Muscle layer of duodenum (tissue), 2 donors: ENCODE results near the gene ROBO2.
A peak's percentile ranks its signal among the peaks of the same experiment; 100 is the strongest.

Experiments used
- H3K27ac ChIP-seq: one replicate; pipeline ENCODE4 v1.7.0; 2013; ENCODE audit warnings: mild to moderate bottlenecking, low read length
- H3K27me3 ChIP-seq: one replicate; pipeline ENCODE4 v1.7.0; 2013; ENCODE audit warnings: low read depth, mild to moderate bottlenecking, control low read depth, low read length
- H3K36me3 ChIP-seq, 2 donors: one replicate each; pipeline ENCODE4 v1.7.0; 2013; ENCODE audit warnings: low read length in 2 of 2, control low read depth in 1 of 2, mild to moderate bottlenecking in 1 of 2; ENCODE audit not compliant: insufficient read depth in 2 of 2, control insufficient read depth in 1 of 2
- H3K4me1 ChIP-seq, 2 donors: one replicate each; pipeline ENCODE4 v1.7.0; 2013; ENCODE audit warnings: low read length in 2 of 2, mild to moderate bottlenecking in 2 of 2, control low read depth in 1 of 2, moderate library complexity in 1 of 2; ENCODE audit not compliant: insufficient read depth in 2 of 2, control insufficient read depth in 1 of 2
- H3K4me3 ChIP-seq, 2 donors: one replicate each; pipeline ENCODE4 v1.7.0; 2013; ENCODE audit warnings: low read length in 2 of 2, low read depth in 1 of 2, mild to moderate bottlenecking in 1 of 2
- H3K9me3 ChIP-seq, 2 donors: one replicate each; pipeline ENCODE4 v1.7.0; 2013; ENCODE audit warnings: low read length in 2 of 2, control low read depth in 1 of 2, mild to moderate bottlenecking in 1 of 2; ENCODE audit not compliant: control insufficient read depth in 1 of 2
- donor health status: healthy.

ROBO2 gene

GRCh38 chr3:77038468-77038929, 1.4 kb upstream of the ROBO2 start:
- Histone ChIP-seq H3K9me3 (no peaks in the 10 kb centered on the region), H3K27ac (no peak overlapping the region), H3K36me3 (no peaks in the 10 kb centered on the region), H3K27me3 (peaks cover 9% of the 10 kb centered on the region), H3K4me1 (peaks cover 0 to 17% of the 10 kb centered on the region in 2 donors), H3K4me3 (peak overlapping the region; percentile 62 to 71)

- Histone ChIP-seq H3K4me3 (peak overlapping the region; percentile 62 to 71), H3K27me3 (peaks cover 9% of the 10 kb centered on the region), H3K36me3 (no peaks in the 10 kb centered on the region), H3K9me3 (no peaks in the 10 kb centered on the region), H3K27ac (no peak overlapping the region), H3K4me1 (peaks cover 0 to 17% of the 10 kb centered on the region in 2 donors)
These were observed 831 bp upstream of the ROBO2 start for GRCh38 chr3:77038930-77039605.

GRCh38 chr3:77040216-77040615, 317 bp downstream of the ROBO2 start:
- H3K4me3 ChIP-seq: peak overlapping the region; percentile 24 to 71
- H3K36me3 ChIP-seq: no peaks in the 10 kb centered on the region
- peaks cover 0 to 17% of the 10 kb centered on the region in 2 donors for H3K4me1 ChIP-seq
- H3K9me3 ChIP-seq: no peaks in the 10 kb centered on the region
- peaks cover 9% of the 10 kb centered on the region for H3K27me3 ChIP-seq
- no peak overlapping the region for H3K27ac ChIP-seq

GRCh38 chr3:77040926-77041722, 1.2 kb downstream of the ROBO2 start:
- Histone ChIP-seq H3K27me3 (peaks cover 9% of the 10 kb centered on the region), H3K27ac (no peak overlapping the region), H3K4me3 (no peak overlapping the region), H3K9me3 (no peaks in the 10 kb centered on the region), H3K36me3 (no peaks in the 10 kb centered on the region), H3K4me1 (peaks cover 0 to 17% of the 10 kb centered on the region in 2 donors)

GRCh38 chr3:77041811-77042210, 1.9 kb downstream of the ROBO2 start:
- Histone ChIP-seq H3K27ac (no peak overlapping the region), H3K27me3 (peaks cover 9% of the 10 kb centered on the region), H3K4me1 (peaks cover 0 to 17% of the 10 kb centered on the region in 2 donors), H3K4me3 (no peak overlapping the region), H3K36me3 (no peaks in the 10 kb centered on the region), H3K9me3 (no peaks in the 10 kb centered on the region)

GRCh38 chr3:77042343-77042742, 2.4 kb downstream of the ROBO2 start:
- no peak overlapping the region for H3K4me3 ChIP-seq
- H3K9me3 ChIP-seq: no peaks in the 10 kb centered on the region
- peaks cover 0 to 17% of the 10 kb centered on the region in 2 donors for H3K4me1 ChIP-seq
- peaks cover 9% of the 10 kb centered on the region for H3K27me3 ChIP-seq
- no peak overlapping the region for H3K27ac ChIP-seq
- no peaks in the 10 kb centered on the region for H3K36me3 ChIP-seq

- H3K27ac ChIP-seq: no peak overlapping the region
- peaks cover 0 to 17% of the 10 kb centered on the region in 2 donors for H3K4me1 ChIP-seq
- H3K27me3 ChIP-seq: peaks cover 9% of the 10 kb centered on the region
- no peaks in the 10 kb centered on the region for H3K9me3 ChIP-seq
- no peak overlapping the region for H3K4me3 ChIP-seq
- no peaks in the 10 kb centered on the region for H3K36me3 ChIP-seq
These were observed 3.0 kb downstream of the ROBO2 start for GRCh38 chr3:77042882-77043281.

GRCh38 chr3:77045686-77046085, 5.8 kb downstream of the ROBO2 start:
- H3K9me3 ChIP-seq: no peaks in the 10 kb centered on the region
- H3K36me3 ChIP-seq: no peaks in the 10 kb centered on the region
- no peaks in the 10 kb centered on the region for H3K27me3 ChIP-seq
- no peaks in the 10 kb centered on the region for H3K4me1 ChIP-seq
- no peak overlapping the region for H3K27ac ChIP-seq
- no peak overlapping the region for H3K4me3 ChIP-seq

- H3K4me3 ChIP-seq: no peak overlapping the region
- no peak overlapping the region for H3K27ac ChIP-seq
- no peaks in the 10 kb centered on the region for H3K9me3 ChIP-seq
- no peaks in the 10 kb centered on the region for H3K36me3 ChIP-seq
- no peaks in the 10 kb centered on the region for H3K4me1 ChIP-seq
- H3K27me3 ChIP-seq: no peaks in the 10 kb centered on the region
These were observed 8.3 kb downstream of the ROBO2 start for GRCh38 chr3:77048186-77048585.

GRCh38 chr3:77051591-77051990, 11.7 kb downstream of the ROBO2 start:
- H3K4me3 ChIP-seq: no peak overlapping the region
- no peaks in the 10 kb centered on the region for H3K27me3 ChIP-seq
- H3K4me1 ChIP-seq: no peaks in the 10 kb centered on the region
- no peaks in the 10 kb centered on the region for H3K9me3 ChIP-seq
- no peak overlapping the region for H3K27ac ChIP-seq
- no peaks in the 10 kb centered on the region for H3K36me3 ChIP-seq

- no peak overlapping the region for H3K27ac ChIP-seq
- no peak overlapping the region for H3K4me3 ChIP-seq
- H3K9me3 ChIP-seq: no peaks in the 10 kb centered on the region
- H3K27me3 ChIP-seq: no peaks in the 10 kb centered on the region
- H3K36me3 ChIP-seq: no peaks in the 10 kb centered on the region
- no peaks in the 10 kb centered on the region for H3K4me1 ChIP-seq
These were observed 12.2 kb downstream of the ROBO2 start for GRCh38 chr3:77052051-77052501.
